A673 (cell line): ENCODE results near the gene MYO3A.

ENCODE experiments used
- CTCF ChIP-seq: fragments of 300-800, 200-600 bp; sonication (generic); conservative IDR thresholded peaks from 2 replicates; pipeline ENCODE4 v1.5.1; 2017; ENCODE audit warnings: low read depth, mild to moderate bottlenecking, antibody characterized with exemption, low read length, moderate library complexity, mixed read lengths
- EZH2 ChIP-seq: fragments of 200-600 bp; sonication (generic); IDR thresholded peaks from 2 replicates; pipeline ENCODE4 v1.6.1; 2017; ENCODE audit warnings: borderline replicate concordance, low read depth, mild to moderate bottlenecking, mixed read lengths, antibody characterized with exemption, low read length; ENCODE audit not compliant: poor library complexity, severe bottlenecking

- TF ChIP-seq CTCF (no peak), EZH2 (no peak)
Observed at GRCh38 chr10:26081459-26081858, 147.4 kb downstream of the MYO3A start.
